Inferior parietal cortex (tissue), 1 donor: ENCODE measurements around the gene HCFC1.
A peak's percentile ranks its signal among the peaks of the same experiment; 100 is the strongest.

Source experiments
- DNase-seq: peaks from one replicate; pipeline ENCODE4 v3.0.0-alpha.2; 2016; ENCODE audit errors: extremely low spot score

The HCFC1 gene

GRCh38 chrX:153939573-153939972 is 32.0 kb downstream of the HCFC1 start:
- DNase-seq = no peak

GRCh38 chrX:153938226-153938786 is 33.3 kb downstream of the HCFC1 start:
- DNase-seq = no peak

GRCh38 chrX:153937056-153937455 is 34.6 kb downstream of the HCFC1 start:
- DNase-seq = no peak

GRCh38 chrX:153935326-153935851 is 36.2 kb downstream of the HCFC1 start:
- no peak for DNase-seq

- peak; percentile 37 for DNase-seq
Measured at GRCh38 chrX:153934762-153935325, 36.8 kb downstream of the HCFC1 start, which contains the start of gene NAA10. Gene NAA10, minus strand, starts transcription at chrX:153935037. Its CDS starts 133 bp downstream, at chrX:153934904.

- DNase-seq = no peak
Measured at GRCh38 chrX:153934148-153934761, 37.4 kb downstream of the HCFC1 start.

GRCh38 chrX:153933748-153934147 is 37.9 kb downstream of the HCFC1 start:
- no peak for DNase-seq

DNA sequence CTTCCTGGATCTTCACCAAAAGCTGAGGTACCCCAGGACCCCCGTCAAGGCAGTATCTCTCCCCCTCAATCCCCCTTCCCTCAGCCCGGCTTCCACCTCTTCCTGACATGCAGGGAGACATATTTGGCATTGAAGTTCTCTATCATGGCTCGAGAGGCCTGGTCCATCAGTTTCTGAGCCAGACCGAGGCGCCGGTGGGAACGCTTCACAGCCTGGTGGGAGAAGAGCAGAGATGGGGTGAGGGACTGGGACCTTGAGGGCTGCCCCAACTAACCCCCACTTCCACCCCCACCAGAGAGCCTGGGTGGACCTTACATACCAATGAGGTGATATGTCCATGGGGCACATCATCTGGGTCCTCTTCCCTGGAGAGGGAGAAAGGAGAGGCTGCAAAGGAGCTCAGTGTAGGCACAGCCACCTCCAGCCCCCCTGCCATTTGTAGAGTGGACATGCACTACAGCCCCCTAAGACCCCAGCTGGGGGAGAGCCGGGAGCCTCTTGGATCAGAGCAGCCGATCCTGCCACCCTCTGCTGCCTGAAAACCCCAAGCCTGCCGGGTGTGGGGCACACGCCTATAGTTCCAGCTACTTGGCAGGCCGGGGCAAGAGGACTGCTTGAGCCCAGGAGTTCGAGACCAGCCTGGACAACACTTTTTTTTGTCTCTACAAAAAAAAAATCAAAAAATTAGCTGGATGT is 39.2 kb downstream of the HCFC1 start:
- DNase-seq = no peak

DNA sequence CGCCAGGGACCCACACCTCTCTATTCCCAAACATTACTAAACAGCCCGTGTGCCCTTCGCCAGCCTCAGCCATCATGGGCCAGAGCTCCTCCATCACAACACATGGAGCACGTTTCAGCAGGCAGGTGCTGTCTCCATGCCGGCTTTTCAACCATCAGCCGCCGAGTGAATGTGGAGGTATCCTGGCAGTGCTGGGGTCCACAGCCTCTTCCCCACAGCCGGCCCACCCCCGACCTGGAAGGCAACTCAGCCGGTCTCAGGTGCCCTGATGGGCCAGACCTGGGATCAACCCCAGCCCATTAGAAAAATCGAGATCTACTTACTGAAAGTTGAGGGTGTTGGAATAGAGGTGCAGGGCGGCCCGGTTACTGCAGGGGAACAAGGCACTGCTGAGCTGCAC is 39.9 kb downstream of the HCFC1 start:
- no peak for DNase-seq

DNA sequence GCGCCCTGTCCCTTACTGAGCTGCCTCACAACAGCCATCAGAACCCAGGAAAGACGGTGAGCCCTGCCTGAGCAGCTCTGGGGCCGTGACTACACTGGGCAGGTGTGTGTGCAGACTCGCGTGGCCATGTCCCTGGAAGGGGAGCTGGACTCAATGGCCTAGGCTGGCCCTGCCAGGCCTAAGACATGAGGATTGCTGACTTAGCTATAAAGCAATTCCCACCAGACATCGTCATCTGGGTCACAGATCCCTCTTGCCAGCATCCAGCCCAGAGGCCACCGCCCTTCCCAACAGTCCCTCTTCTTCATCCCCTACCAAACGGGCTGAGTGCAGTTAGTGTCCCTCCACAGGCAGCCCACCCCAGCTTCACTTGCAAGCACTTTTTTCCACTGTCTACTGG is 40.5 kb downstream of the HCFC1 start:
- no peak for DNase-seq

GRCh38 chrX:153930011-153930910 is 41.4 kb downstream of the HCFC1 start:
- no peak for DNase-seq

DNA sequence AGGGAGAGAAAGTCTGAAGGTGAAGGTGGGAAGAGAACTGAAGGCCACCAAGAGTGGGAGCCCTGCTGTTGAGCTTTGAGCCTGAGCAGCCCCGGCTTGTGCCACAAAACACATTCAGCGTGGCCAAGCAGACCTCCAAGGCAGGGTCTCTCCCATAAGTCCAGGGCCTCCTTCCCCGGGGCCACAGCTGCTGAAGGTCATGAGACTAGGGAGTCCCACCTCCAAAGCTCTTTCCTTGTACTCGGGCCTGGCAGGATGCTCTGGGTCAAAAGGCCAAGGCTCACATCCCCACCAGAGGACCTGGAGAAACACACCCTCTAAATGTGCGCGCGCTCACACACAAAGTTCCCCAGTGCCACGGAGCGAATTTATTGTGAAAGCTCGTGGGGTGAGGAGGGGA is 42.0 kb downstream of the HCFC1 start:
- no peak for DNase-seq

DNA sequence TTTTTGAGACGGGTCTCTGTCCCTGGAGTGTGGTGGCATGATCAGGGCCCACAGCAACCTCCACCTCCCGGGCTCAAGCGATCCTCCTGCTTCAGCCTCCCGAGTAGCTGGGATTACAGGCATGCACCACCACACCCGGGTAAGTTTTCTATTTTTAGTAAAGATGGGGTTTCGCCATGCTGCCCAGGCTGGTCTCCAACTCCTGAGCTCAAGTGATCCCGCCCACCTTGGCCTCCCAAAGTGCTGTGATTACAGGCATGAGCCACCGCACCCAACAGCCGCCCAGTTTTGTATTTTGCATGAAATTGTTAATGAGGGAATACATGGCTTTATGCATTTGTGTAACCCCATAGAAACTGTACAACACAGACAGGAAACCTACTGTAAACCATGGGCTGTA is 42.8 kb downstream of the HCFC1 start:
- DNase-seq = no peak

- peak; percentile 89 for DNase-seq
Measured at GRCh38 chrX:153927922-153928760, 43.5 kb downstream of the HCFC1 start.

DNA sequence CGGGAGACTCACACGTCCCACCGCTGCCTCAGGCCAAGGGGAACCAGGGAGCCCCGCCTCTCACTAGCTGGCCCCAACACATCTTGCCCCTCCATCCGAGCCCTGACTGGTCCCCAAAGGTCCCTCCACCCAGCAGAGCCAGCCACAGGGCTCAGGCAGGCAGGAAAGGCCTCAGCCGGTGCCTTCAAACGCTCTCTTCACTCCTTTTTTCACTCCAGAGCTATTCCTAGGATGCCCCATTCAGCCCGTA is 44.0 kb downstream of the HCFC1 start:
- no peak for DNase-seq

- DNase-seq = no peak
Measured at GRCh38 chrX:153926858-153927671, 44.6 kb downstream of the HCFC1 start.

GRCh38 chrX:153926552-153926857 is 45.1 kb downstream of the HCFC1 start:
- DNase-seq = no peak

GRCh38 chrX:153925739-153926551 is 45.7 kb downstream of the HCFC1 start, which contains the start of gene ARHGAP4:
Gene ARHGAP4, minus strand, starts transcription at chrX:153926264. Its CDS starts 62 bp downstream, at chrX:153926202.
- no peak for DNase-seq

DNA sequence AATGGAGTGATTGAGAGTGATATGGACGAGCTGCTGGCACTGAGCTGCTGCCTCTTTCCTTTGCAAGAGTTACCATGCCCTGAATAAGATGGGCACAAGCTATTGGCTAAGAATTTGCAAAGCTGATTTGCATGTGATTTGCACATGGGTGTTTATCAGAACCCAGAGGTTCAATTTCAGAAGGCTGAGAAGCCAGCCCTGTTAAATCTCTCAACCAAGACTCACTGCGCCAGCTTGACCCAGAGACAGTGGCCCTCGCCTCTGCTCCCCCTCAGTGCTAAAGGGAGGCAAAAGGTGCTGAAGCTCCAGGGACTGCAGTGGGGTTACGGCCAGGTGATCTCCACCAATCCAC is 46.3 kb downstream of the HCFC1 start:
- no peak for DNase-seq
